GM19452 (cell line): Measurements from ENCODE around the gene PYGM.

ENCODE experiments used
- ATAC-seq: cut with Tn5 transposase; IDR thresholded peaks from one replicate; pipeline ENCODE4 v1.9.1; 2021; ENCODE audit not compliant: unreplicated experiment

Gene PYGM

GRCh38 chr11:64739871-64740270, 19.9 kb downstream of the PYGM start:
- no peak for ATAC-seq

- no peak for ATAC-seq
Measured at GRCh38 chr11:64736654-64737053, 23.1 kb downstream of the PYGM start.

- ATAC-seq = no peak
Measured at GRCh38 chr11:64735725-64736259, 24.0 kb downstream of the PYGM start.

- no peak for ATAC-seq
Measured at GRCh38 chr11:64734811-64735724, 24.7 kb downstream of the PYGM start.

GRCh38 chr11:64731601-64732000, 28.2 kb downstream of the PYGM start:
- ATAC-seq = no peak

GRCh38 chr11:64729851-64730382, 29.9 kb downstream of the PYGM start:
- ATAC-seq = no peak

GRCh38 chr11:64728757-64729365, 30.9 kb downstream of the PYGM start:
- ATAC-seq = no peak

GRCh38 chr11:64726867-64727530, 32.8 kb downstream of the PYGM start:
- no peak for ATAC-seq

- no peak for ATAC-seq
Measured at GRCh38 chr11:64726211-64726641, 33.5 kb downstream of the PYGM start.

- no peak for ATAC-seq
Measured at GRCh38 chr11:64724863-64725532, 34.8 kb downstream of the PYGM start.

- no peak for ATAC-seq
Measured at GRCh38 chr11:64723907-64724862, 35.6 kb downstream of the PYGM start.

- ATAC-seq = peak; percentile 72
Measured at GRCh38 chr11:64723117-64723906, 36.5 kb downstream of the PYGM start, which contains the start of gene NRXN2. NRXN2 (minus strand) TSS chr11:64723197; CDS start chr11:64713699, 9,498 bp downstream.

- ATAC-seq = no peak
Measured at GRCh38 chr11:64722141-64723065, 37.4 kb downstream of the PYGM start.

- no peak for ATAC-seq
Measured at GRCh38 chr11:64721359-64721699, 38.4 kb downstream of the PYGM start.

GRCh38 chr11:64720640-64721358, 39.0 kb downstream of the PYGM start:
- no peak for ATAC-seq

GRCh38 chr11:64720167-64720566, 39.6 kb downstream of the PYGM start:
- ATAC-seq = no peak

- no peak for ATAC-seq
Measured at GRCh38 chr11:64719406-64719805, 40.4 kb downstream of the PYGM start.
